ENCODE results near the gene KRT13. TPM values are rescaled to one million over a fixed set of nuclear protein-coding genes. Genes with fewer than 3 reads are reported as not detected.

KRT13 gene
- total and polyA plus RNA-seq, 2 experiments from 2014 or later = not detected

DNA sequence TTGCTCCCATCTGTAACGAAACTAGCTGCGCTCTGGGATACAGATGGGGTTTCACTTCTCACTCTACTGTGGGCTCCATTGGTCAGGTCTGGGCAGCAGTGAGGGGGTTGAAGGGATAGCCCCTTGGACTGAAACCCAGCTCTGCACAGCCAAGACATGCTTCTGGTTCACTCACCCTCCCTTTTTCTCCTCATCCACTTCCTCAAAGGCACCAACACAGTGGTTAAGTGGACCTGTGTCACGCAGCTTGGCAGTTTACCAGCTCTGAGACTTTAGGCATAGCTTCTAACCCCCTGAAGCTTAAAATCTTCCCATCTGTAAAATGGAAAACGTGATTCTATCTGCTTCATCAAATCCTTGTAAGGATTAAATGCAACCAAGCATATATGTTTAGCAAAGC is 53.1 kb downstream of the KRT13 start (continued):
- TF ChIP-seq, protein P1, sequence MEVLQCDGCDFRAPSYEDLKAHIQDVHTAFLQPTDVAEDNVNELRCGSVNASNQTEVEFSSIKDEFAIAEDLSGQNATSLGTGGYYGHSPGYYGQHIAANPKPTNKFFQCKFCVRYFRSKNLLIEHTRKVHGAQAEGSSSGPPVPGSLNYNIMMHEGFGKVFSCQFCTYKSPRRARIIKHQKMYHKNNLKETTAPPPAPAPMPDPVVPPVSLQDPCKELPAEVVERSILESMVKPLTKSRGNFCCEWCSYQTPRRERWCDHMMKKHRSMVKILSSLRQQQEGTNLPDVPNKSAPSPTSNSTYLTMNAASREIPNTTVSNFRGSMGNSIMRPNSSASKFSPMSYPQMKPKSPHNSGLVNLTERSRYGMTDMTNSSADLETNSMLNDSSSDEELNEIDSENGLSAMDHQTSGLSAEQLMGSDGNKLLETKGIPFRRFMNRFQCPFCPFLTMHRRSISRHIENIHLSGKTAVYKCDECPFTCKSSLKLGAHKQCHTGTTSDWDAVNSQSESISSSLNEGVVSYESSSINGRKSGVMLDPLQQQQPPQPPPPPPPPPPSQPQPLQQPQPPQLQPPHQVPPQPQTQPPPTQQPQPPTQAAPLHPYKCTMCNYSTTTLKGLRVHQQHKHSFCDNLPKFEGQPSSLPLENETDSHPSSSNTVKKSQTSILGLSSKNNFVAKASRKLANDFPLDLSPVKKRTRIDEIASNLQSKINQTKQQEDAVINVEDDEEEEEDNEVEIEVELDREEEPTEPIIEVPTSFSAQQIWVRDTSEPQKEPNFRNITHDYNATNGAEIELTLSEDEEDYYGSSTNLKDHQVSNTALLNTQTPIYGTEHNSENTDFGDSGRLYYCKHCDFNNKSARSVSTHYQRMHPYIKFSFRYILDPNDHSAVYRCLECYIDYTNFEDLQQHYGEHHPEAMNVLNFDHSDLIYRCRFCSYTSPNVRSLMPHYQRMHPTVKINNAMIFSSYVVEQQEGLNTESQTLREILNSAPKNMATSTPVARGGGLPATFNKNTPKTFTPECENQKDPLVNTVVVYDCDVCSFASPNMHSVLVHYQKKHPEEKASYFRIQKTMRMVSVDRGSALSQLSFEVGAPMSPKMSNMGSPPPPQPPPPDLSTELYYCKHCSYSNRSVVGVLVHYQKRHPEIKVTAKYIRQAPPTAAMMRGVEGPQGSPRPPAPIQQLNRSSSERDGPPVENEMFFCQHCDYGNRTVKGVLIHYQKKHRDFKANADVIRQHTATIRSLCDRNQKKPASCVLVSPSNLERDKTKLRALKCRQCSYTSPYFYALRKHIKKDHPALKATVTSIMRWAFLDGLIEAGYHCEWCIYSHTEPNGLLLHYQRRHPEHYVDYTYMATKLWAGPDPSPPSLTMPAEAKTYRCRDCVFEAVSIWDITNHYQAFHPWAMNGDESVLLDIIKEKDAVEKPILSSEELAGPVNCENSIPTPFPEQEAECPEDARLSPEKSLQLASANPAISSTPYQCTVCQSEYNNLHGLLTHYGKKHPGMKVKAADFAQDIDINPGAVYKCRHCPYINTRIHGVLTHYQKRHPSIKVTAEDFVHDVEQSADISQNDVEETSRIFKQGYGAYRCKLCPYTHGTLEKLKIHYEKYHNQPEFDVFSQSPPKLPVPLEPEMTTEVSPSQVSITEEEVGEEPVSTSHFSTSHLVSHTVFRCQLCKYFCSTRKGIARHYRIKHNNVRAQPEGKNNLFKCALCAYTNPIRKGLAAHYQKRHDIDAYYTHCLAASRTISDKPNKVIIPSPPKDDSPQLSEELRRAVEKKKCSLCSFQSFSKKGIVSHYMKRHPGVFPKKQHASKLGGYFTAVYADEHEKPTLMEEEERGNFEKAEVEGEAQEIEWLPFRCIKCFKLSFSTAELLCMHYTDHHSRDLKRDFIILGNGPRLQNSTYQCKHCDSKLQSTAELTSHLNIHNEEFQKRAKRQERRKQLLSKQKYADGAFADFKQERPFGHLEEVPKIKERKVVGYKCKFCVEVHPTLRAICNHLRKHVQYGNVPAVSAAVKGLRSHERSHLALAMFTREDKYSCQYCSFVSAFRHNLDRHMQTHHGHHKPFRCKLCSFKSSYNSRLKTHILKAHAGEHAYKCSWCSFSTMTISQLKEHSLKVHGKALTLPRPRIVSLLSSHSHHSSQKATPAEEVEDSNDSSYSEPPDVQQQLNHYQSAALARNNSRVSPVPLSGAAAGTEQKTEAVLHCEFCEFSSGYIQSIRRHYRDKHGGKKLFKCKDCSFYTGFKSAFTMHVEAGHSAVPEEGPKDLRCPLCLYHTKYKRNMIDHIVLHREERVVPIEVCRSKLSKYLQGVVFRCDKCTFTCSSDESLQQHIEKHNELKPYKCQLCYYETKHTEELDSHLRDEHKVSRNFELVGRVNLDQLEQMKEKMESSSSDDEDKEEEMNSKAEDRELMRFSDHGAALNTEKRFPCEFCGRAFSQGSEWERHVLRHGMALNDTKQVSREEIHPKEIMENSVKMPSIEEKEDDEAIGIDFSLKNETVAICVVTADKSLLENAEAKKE (CRISPR knock-in tag; IDR thresholded peaks at IDR 0.05) = no peak
- TF ChIP-seq CREB1 (CRISPR knock-in tag; IDR thresholded peaks at IDR 0.05; ENCODE audit: low read depth) = no peak
- TF ChIP-seq JUNB (IDR thresholded peaks at IDR 0.05; ENCODE audit: unreplicated experiment) = no peak

DNA sequence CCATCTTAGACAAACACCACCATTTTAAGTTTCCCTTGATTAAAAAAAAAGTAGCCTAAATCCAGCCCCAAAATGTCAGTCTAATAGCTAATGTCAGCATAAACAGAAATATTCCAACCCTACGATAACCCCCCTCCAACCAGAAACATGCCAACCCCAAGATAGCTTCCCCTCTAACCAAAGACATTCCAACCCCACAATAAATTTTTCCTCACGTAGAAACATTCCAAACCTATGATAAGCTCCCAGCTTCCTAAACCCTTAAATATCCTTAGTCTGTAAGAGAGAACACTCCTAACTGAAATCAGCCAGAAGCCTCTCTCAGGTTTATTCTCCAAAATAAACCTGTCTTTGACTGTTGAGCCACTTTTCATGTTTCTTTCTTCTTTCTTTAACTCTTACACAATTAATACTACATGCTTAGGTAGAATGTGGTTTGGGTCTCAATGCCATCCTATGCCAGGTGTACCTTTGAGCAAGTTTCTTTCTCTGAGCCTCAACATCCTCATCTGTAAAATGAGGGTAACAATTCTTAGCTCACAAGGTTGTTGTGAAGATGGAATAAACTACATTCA is 54.2 kb downstream of the KRT13 start:
- no peaks in the 10 kb centered on the region for H3K4me1 ChIP-seq (ENCODE audit: insufficient read depth)
- no peaks in the 10 kb centered on the region; the same call in 1 of the 2 replicates for H3K36me3 ChIP-seq (ENCODE audit: insufficient read depth)
- no peak overlapping the region for H2AFZ ChIP-seq
- H3K27ac ChIP-seq (ENCODE audit: low read depth) = no peak overlapping the region
- no peak overlapping the region for H3K4me2 ChIP-seq
- no peaks in the 10 kb centered on the region for H3F3A ChIP-seq (replicated peaks; ENCODE audit: low read depth)
- no peak overlapping the region for H3K4me3 ChIP-seq
- H3K79me2 ChIP-seq (replicated peaks; ENCODE audit: insufficient read depth) = no peaks in the 10 kb centered on the region
- Mint-ChIP-seq H3K4me1 (no peaks in the 10 kb centered on the region), H3K36me3 (ENCODE audit: low read depth) (peaks cover 2% of the 10 kb centered on the region; the same call in 1 of the 3 replicates), H3K27me3 (ENCODE audit: insufficient read depth, low read depth, poor library complexity) (peaks cover 4% of the 10 kb centered on the region), H3K9me3 (peaks cover 19% of the 10 kb centered on the region; the same call in 2 of the 3 replicates), H3K27ac (no peak overlapping the region), H3K4me3 (no peak overlapping the region)
- DNase-seq (ENCODE audit: low spot score) = no peak
- no peaks in the 10 kb centered on the region for H4K20me1 ChIP-seq (replicated peaks; ENCODE audit: insufficient read depth)
- no peak for ATAC-seq
- no peaks in the 10 kb centered on the region for H3K27me3 ChIP-seq (ENCODE audit: insufficient read depth)
- H3K9me2 ChIP-seq (ENCODE audit: insufficient read depth) = no peaks in the 10 kb centered on the region
- TF ChIP-seq, protein P2, sequence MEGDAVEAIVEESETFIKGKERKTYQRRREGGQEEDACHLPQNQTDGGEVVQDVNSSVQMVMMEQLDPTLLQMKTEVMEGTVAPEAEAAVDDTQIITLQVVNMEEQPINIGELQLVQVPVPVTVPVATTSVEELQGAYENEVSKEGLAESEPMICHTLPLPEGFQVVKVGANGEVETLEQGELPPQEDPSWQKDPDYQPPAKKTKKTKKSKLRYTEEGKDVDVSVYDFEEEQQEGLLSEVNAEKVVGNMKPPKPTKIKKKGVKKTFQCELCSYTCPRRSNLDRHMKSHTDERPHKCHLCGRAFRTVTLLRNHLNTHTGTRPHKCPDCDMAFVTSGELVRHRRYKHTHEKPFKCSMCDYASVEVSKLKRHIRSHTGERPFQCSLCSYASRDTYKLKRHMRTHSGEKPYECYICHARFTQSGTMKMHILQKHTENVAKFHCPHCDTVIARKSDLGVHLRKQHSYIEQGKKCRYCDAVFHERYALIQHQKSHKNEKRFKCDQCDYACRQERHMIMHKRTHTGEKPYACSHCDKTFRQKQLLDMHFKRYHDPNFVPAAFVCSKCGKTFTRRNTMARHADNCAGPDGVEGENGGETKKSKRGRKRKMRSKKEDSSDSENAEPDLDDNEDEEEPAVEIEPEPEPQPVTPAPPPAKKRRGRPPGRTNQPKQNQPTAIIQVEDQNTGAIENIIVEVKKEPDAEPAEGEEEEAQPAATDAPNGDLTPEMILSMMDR (conservative IDR thresholded peaks at IDR 0.05; ENCODE audit: low read depth in 2 of 2) = no peak
- TF ChIP-seq EZH2 (IDR thresholded peaks at IDR 0.05; ENCODE audit: low read depth, unreplicated experiment) = no peak

Small RNA genes within 50 kb of the gene (microRNA-seq; reads per million reads assigned to microRNA genes)
- not detected for gene MIR6510

Small RNA genes within 50 kb of the gene (small RNA-seq; reads per million reads assigned to genes)
- gene RNU2-32P (ENCODE audit: low replicate concordance) = 5.9 reads per million, percentile 94 among the genes with 10 or more reads in this experiment

Other genes starting within 250 kb of the KRT13 start
- not detected in 2 replicates for gene KRTAP9-6, start 240.2 kb downstream of the KRT13 start, total RNA-seq (2014; rRNA removed; shearing (Covaris generic))
- not detected in 2 replicates for gene KRTAP9-6, start 240.2 kb downstream of the KRT13 start, polyA plus RNA-seq (2016; fragmentation: Nextera tagmentation; extraction: Ambion mirVana)
- gene KRTAP9-7, start 229.9 kb downstream of the KRT13 start, total RNA-seq (2014; rRNA removed; shearing (Covaris generic)) = not detected in 2 replicates
- gene KRTAP9-7, start 229.9 kb downstream of the KRT13 start, polyA plus RNA-seq (2016; fragmentation: Nextera tagmentation; extraction: Ambion mirVana) = not detected in 2 replicates
- gene KRTAP29-1, start 202.8 kb downstream of the KRT13 start, total RNA-seq (2014; rRNA removed; shearing (Covaris generic)) = not detected in 2 replicates
- gene KRTAP29-1, start 202.8 kb downstream of the KRT13 start, polyA plus RNA-seq (2016; fragmentation: Nextera tagmentation; extraction: Ambion mirVana) = not detected in 2 replicates
- not detected in 2 replicates for gene KRTAP16-1, start 196.3 kb downstream of the KRT13 start, total RNA-seq (2014; rRNA removed; shearing (Covaris generic))
- not detected in 2 replicates for gene KRTAP16-1, start 196.3 kb downstream of the KRT13 start, polyA plus RNA-seq (2016; fragmentation: Nextera tagmentation; extraction: Ambion mirVana)
- gene KRTAP17-1, start 189.9 kb downstream of the KRT13 start, total RNA-seq (2014; rRNA removed; shearing (Covaris generic)) = not detected in 2 replicates
- not detected in 2 replicates for gene KRTAP17-1, start 189.9 kb downstream of the KRT13 start, polyA plus RNA-seq (2016; fragmentation: Nextera tagmentation; extraction: Ambion mirVana)
- gene KRT33A, start 154.8 kb downstream of the KRT13 start, total RNA-seq (2014; rRNA removed; shearing (Covaris generic)) = not detected in 2 replicates
- gene KRT33A, start 154.8 kb downstream of the KRT13 start, polyA plus RNA-seq (2016; fragmentation: Nextera tagmentation; extraction: Ambion mirVana) = not detected in 2 replicates
- not detected in 2 replicates for gene KRT33B, start 135.8 kb downstream of the KRT13 start, total RNA-seq (2014; rRNA removed; shearing (Covaris generic))
- gene KRT33B, start 135.8 kb downstream of the KRT13 start, polyA plus RNA-seq (2016; fragmentation: Nextera tagmentation; extraction: Ambion mirVana) = not detected in 2 replicates
- gene KRT34, start 123.3 kb downstream of the KRT13 start, total RNA-seq (2014; rRNA removed; shearing (Covaris generic)) = not detected in 2 replicates
- gene KRT34, start 123.3 kb downstream of the KRT13 start, polyA plus RNA-seq (2016; fragmentation: Nextera tagmentation; extraction: Ambion mirVana) = not detected in 2 replicates
- gene KRT31, start 108.0 kb downstream of the KRT13 start, total RNA-seq (2014; rRNA removed; shearing (Covaris generic)) = not detected in 2 replicates
- not detected in 2 replicates for gene KRT31, start 108.0 kb downstream of the KRT13 start, polyA plus RNA-seq (2016; fragmentation: Nextera tagmentation; extraction: Ambion mirVana)
- not detected in 2 replicates for gene KRT37, start 81.0 kb downstream of the KRT13 start, total RNA-seq (2014; rRNA removed; shearing (Covaris generic))
- not detected in 2 replicates for gene KRT37, start 81.0 kb downstream of the KRT13 start, polyA plus RNA-seq (2016; fragmentation: Nextera tagmentation; extraction: Ambion mirVana)
- gene KRT38, start 64.6 kb downstream of the KRT13 start, total RNA-seq (2014; rRNA removed; shearing (Covaris generic)) = not detected in 2 replicates
- gene KRT38, start 64.6 kb downstream of the KRT13 start, polyA plus RNA-seq (2016; fragmentation: Nextera tagmentation; extraction: Ambion mirVana) = not detected in 2 replicates
- gene KRT32, start 38.2 kb downstream of the KRT13 start, total RNA-seq (2014; rRNA removed; shearing (Covaris generic)) = not detected in 2 replicates
- gene KRT32, start 38.2 kb downstream of the KRT13 start, polyA plus RNA-seq (2016; fragmentation: Nextera tagmentation; extraction: Ambion mirVana) = not detected in 2 replicates
- gene KRT35, start 24.5 kb downstream of the KRT13 start, total RNA-seq (2014; rRNA removed; shearing (Covaris generic)) = not detected in 2 replicates
- gene KRT35, start 24.5 kb downstream of the KRT13 start, polyA plus RNA-seq (2016; fragmentation: Nextera tagmentation; extraction: Ambion mirVana) = not detected in 2 replicates
- not detected in 2 replicates for gene KRT36, start 15.7 kb downstream of the KRT13 start, total RNA-seq (2014; rRNA removed; shearing (Covaris generic))
- not detected in 2 replicates for gene KRT36, start 15.7 kb downstream of the KRT13 start, polyA plus RNA-seq (2016; fragmentation: Nextera tagmentation; extraction: Ambion mirVana)
- gene KRT15, start 13.3 kb upstream of the KRT13 start, total RNA-seq (2014; rRNA removed; shearing (Covaris generic)) = 0.03 and 1.2 TPM in 2 replicates
- not detected in 2 replicates for gene KRT15, start 13.3 kb upstream of the KRT13 start, polyA plus RNA-seq (2016; fragmentation: Nextera tagmentation; extraction: Ambion mirVana)
- 109 and 134 TPM in 2 replicates for gene KRT19, start 22.7 kb upstream of the KRT13 start, total RNA-seq (2014; rRNA removed; shearing (Covaris generic))
- gene KRT19, start 22.7 kb upstream of the KRT13 start, polyA plus RNA-seq (2016; fragmentation: Nextera tagmentation; extraction: Ambion mirVana) = 105 and 112 TPM in 2 replicates
- not detected in 2 replicates for gene KRT9, start 66.4 kb upstream of the KRT13 start, total RNA-seq (2014; rRNA removed; shearing (Covaris generic))
- not detected in 2 replicates for gene KRT9, start 66.4 kb upstream of the KRT13 start, polyA plus RNA-seq (2016; fragmentation: Nextera tagmentation; extraction: Ambion mirVana)
- not detected in 2 replicates for gene KRT14, start 81.3 kb upstream of the KRT13 start, total RNA-seq (2014; rRNA removed; shearing (Covaris generic))
- gene KRT14, start 81.3 kb upstream of the KRT13 start, polyA plus RNA-seq (2016; fragmentation: Nextera tagmentation; extraction: Ambion mirVana) = not detected in 2 replicates
- gene KRT16, start 107.2 kb upstream of the KRT13 start, total RNA-seq (2014; rRNA removed; shearing (Covaris generic)) = not detected in 2 replicates
- not detected in 2 replicates for gene KRT16, start 107.2 kb upstream of the KRT13 start, polyA plus RNA-seq (2016; fragmentation: Nextera tagmentation; extraction: Ambion mirVana)
- gene KRT17, start 119.0 kb upstream of the KRT13 start, total RNA-seq (2014; rRNA removed; shearing (Covaris generic)) = 0.63 TPM in 1 of 2 replicates, not detected in the other
- gene KRT17, start 119.0 kb upstream of the KRT13 start, polyA plus RNA-seq (2016; fragmentation: Nextera tagmentation; extraction: Ambion mirVana) = 1.8 TPM in 2 replicates
- 270 and 272 TPM in 2 replicates for gene EIF1, start 183.3 kb upstream of the KRT13 start, total RNA-seq (2014; rRNA removed; shearing (Covaris generic))
- 525 and 603 TPM in 2 replicates for gene EIF1, start 183.3 kb upstream of the KRT13 start, polyA plus RNA-seq (2016; fragmentation: Nextera tagmentation; extraction: Ambion mirVana)
- not detected in 2 replicates for gene GAST, start 206.7 kb upstream of the KRT13 start, total RNA-seq (2014; rRNA removed; shearing (Covaris generic))
- gene GAST, start 206.7 kb upstream of the KRT13 start, polyA plus RNA-seq (2016; fragmentation: Nextera tagmentation; extraction: Ambion mirVana) = not detected in 2 replicates
- 2.2 and 3.5 TPM in 2 replicates for gene HAP1, start 229.0 kb upstream of the KRT13 start, total RNA-seq (2014; rRNA removed; shearing (Covaris generic))
- 1.4 and 1.6 TPM in 2 replicates for gene HAP1, start 229.0 kb upstream of the KRT13 start, polyA plus RNA-seq (2016; fragmentation: Nextera tagmentation; extraction: Ambion mirVana)